ENCODE data around the gene KRT81.

DNA sequence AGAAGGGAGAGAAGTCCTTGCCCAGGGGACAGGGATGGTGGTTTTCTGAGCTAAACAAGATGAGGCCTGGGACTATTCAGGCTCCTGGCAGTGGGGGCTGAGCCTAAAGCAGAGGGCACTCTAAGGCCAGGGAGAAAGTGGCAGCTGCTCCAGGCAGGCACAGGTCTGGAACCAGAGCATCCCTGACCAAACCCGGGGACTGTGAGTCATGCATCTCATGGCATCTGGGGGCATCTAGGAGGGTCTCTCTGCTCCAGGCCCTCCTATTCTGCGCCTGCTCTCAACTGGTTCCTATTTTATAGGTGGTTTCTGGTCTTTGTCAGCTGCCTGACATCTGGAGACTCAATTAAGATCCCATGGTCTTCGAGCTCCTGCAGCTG is 46.7 kb downstream of the KRT81 start:
- TF ChIP-seq, protein P1, sequence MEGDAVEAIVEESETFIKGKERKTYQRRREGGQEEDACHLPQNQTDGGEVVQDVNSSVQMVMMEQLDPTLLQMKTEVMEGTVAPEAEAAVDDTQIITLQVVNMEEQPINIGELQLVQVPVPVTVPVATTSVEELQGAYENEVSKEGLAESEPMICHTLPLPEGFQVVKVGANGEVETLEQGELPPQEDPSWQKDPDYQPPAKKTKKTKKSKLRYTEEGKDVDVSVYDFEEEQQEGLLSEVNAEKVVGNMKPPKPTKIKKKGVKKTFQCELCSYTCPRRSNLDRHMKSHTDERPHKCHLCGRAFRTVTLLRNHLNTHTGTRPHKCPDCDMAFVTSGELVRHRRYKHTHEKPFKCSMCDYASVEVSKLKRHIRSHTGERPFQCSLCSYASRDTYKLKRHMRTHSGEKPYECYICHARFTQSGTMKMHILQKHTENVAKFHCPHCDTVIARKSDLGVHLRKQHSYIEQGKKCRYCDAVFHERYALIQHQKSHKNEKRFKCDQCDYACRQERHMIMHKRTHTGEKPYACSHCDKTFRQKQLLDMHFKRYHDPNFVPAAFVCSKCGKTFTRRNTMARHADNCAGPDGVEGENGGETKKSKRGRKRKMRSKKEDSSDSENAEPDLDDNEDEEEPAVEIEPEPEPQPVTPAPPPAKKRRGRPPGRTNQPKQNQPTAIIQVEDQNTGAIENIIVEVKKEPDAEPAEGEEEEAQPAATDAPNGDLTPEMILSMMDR (IDR thresholded peaks at IDR 0.05): no peak
- TF ChIP-seq POLR2A (IDR thresholded peaks at IDR 0.05; ENCODE audit: low read depth) (no peak), POLR2AphosphoS5 (IDR thresholded peaks at IDR 0.05) (no peak), EP300 (IDR thresholded peaks at IDR 0.05) (no peak)

Data from esophagus muscularis mucosa (tissue), 4 donors.